GM10248 (cell line): Measurements from ENCODE around the gene MORC1.

Source experiments
- CTCF ChIA-PET: fragments of 300-600 bp; sonication (Branson Sonifier 250); formaldehyde crosslinking; extraction: SDS; loops from one replicate; lab custom pipeline; 2021; ENCODE audit warnings: antibody characterized with exemption; lab: Yijun Ruan, JAX
- POLR2A ChIA-PET: fragments of 350-650 bp; sonication (Branson Sonifier 250); formaldehyde crosslinking; extraction: SDS; loops from one replicate; lab custom pipeline; 2020; ENCODE audit warnings: antibody characterized with exemption; lab: Yijun Ruan, JAX
- DNase-seq: peaks from one replicate; pipeline ENCODE4 v3.0.0; 2012; ENCODE audit errors: extremely low spot score
- TF ChIP-seq, protein P1 (sequence below): IDR thresholded peaks from 2 replicates; pipeline ENCODE4 v1.5.1; 2012; ENCODE audit warnings: mild to moderate bottlenecking, low read depth; ENCODE audit errors: extremely low read depth, missing control alignments, control extremely low read depth

Gene MORC1, protein sequence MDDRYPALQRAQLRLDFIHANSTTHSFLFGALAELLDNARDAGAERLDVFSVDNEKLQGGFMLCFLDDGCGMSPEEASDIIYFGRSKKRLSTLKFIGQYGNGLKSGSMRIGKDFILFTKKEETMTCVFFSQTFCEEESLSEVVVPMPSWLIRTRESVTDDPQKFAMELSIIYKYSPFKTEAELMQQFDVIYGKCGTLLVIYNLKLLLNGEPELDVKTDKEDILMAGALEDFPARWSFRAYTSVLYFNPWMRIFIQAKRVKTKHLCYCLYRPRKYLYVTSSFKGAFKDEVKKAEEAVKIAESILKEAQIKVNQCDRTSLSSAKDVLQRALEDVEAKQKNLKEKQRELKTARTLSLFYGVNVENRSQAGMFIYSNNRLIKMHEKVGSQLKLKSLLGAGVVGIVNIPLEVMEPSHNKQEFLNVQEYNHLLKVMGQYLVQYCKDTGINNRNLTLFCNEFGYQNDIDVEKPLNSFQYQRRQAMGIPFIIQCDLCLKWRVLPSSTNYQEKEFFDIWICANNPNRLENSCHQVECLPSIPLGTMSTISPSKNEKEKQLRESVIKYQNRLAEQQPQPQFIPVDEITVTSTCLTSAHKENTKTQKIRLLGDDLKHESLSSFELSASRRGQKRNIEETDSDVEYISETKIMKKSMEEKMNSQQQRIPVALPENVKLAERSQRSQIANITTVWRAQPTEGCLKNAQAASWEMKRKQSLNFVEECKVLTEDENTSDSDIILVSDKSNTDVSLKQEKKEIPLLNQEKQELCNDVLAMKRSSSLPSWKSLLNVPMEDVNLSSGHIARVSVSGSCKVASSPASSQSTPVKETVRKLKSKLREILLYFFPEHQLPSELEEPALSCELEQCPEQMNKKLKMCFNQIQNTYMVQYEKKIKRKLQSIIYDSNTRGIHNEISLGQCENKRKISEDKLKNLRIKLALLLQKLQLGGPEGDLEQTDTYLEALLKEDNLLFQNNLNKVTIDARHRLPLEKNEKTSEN

DNA sequence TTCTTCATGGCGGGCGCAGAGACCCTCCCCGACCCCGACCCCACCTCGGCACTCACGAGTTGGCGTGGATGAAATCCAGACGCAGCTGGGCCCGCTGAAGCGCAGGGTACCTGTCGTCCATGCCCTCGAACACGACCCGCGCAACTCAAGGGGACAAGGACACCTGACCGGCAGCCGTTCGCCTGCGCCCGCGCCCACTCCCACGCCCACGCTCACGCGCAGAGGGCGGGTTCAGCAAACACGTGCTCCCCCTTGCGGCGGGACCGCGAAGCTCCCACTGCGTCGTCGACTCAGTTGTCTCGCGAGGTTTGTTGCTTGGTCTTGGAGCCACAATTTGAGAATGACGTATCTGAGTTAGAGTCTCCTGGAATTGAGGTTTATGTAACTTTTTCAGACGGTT lies at the start of gene MORC1:
TSS of gene MORC1 (minus strand) at position 196 of the 400 bp plus-strand sequence. CDS start at position 121, 75 bp downstream.
- TF ChIP-seq, protein P1, sequence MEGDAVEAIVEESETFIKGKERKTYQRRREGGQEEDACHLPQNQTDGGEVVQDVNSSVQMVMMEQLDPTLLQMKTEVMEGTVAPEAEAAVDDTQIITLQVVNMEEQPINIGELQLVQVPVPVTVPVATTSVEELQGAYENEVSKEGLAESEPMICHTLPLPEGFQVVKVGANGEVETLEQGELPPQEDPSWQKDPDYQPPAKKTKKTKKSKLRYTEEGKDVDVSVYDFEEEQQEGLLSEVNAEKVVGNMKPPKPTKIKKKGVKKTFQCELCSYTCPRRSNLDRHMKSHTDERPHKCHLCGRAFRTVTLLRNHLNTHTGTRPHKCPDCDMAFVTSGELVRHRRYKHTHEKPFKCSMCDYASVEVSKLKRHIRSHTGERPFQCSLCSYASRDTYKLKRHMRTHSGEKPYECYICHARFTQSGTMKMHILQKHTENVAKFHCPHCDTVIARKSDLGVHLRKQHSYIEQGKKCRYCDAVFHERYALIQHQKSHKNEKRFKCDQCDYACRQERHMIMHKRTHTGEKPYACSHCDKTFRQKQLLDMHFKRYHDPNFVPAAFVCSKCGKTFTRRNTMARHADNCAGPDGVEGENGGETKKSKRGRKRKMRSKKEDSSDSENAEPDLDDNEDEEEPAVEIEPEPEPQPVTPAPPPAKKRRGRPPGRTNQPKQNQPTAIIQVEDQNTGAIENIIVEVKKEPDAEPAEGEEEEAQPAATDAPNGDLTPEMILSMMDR = no peak
- POLR2A ChIA-PET = no interaction called here
- DNase-seq = no peak
- CTCF ChIA-PET = no interaction called here

DNA sequence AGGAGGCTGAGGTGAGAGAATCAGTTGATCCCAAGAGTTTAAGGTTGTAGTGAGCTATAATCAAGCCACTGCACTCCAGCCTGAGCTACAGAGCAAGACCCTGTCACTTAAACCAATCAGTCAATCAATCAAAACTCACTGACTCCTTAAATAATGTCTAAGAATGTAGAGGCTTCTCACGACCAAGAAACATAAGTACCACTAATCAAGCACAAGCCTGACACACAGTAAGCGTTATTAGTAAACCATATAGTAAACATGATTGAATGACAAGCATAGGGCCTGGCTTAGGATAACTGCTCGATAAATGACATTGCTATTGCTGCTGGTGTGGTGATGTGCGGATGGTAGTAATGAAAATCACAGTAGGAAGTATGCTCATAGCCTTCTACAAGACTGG lies 48.0 kb upstream of the MORC1 start:
- TF ChIP-seq, protein P1 = no peak
- ChIA-PET POLR2A (no interaction called here), CTCF (no interaction called here)
- no peak for DNase-seq

DNA sequence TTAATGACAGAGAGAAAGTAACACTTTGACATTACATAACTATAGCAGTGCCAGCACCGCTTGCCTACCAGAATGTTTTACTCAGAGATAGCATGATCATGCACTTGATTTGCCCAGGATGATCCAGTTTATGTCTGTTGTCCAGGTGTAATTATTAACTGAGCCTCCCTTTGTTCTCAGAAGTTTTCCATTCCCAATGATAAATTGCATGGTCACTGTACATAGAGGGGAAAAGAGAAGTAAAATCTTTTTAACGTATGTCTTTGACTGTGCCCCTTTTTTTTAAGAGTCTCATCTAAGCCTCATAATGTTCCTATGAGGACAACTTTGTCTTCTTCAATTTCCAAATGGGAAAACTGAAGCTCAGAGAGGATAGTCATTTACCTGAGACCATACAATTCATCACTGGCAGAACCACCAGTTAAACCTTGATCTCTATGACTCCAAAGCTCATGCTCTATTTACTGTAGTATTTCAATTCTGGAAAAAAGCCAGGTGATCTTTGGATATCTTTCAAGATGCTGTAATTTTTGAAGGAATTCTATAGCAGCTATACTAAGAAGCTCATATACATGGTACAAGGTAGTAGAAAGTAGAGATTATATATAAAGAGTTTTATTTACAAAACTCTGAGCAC lies 43.7 kb upstream of the MORC1 start:
- no peak for DNase-seq
- TF ChIP-seq, protein P1 = no peak
- CTCF ChIA-PET = interaction anchor here (1.1 to 1.4 kb wide), 2 partner anchors 12 to 22 kb away, joined by 3 read pairs; no protein-coding TSS in a partner anchor
- POLR2A ChIA-PET = no interaction called here

DNA sequence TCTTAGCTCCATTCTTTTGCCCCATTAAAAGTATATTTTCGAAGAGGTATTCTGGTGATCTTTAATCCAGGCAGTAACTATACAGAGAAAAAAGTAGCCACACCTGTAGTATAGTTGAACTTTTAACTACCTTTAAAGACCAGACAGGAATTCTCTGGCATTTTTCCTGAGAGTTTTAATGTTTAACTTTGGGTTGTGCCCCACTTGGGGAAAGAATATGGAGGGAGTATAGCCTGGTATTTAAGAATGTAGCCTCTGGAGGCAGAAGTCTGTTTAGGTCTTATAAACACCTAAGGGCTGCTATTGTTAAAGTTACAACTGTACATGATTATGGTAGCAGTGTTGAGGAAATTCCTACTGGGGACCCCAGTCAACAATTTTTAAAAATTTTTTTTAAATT lies 37.9 kb upstream of the MORC1 start:
- CTCF ChIA-PET = interaction anchor here (1.0 kb wide), 1 partner anchor 12 kb away, joined by 3 read pairs; no protein-coding TSS in a partner anchor
- DNase-seq = no peak
- TF ChIP-seq, protein P1 = no peak
- POLR2A ChIA-PET = no interaction called here

DNA sequence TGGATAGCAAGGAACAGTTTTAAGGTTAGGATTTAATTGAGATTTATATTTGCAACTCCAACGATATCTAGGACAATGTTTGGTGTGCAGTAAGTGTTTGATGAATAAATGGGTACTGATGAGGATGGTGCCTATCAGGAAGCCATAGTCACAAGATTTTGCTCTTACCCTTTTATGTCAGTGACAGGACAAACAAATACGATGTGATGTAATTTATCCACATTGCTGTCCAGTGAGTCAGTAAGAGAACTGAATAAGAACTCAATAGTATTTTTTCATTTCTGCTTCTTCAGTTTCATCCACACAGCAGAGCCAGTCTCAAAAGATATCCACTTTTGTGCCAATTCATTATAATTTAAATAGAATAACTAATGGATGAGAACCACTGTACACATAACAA lies 37.0 kb upstream of the MORC1 start:
- no peak for DNase-seq
- TF ChIP-seq, protein P1 = no peak
- CTCF ChIA-PET = interaction anchor here (1.0 kb wide), 1 partner anchor 12 kb away, joined by 3 read pairs; no protein-coding TSS in a partner anchor
- POLR2A ChIA-PET = no interaction called here
